K562 (cell line): ENCODE measurements around the gene VPS33B. TPM values are rescaled to one million over a fixed set of nuclear protein-coding genes. Genes with fewer than 3 reads are reported as not detected.

Experiments used
- ATAC-seq: fragments of 200-7000 bp; cut with Tn5 transposase; 3 replicates; pipeline ENCODE4 v1.9.1; 2020; ENCODE audit warnings: moderate library complexity
- BruUV-seq: library from RNA; stranded (reverse); fragments of 400-500 nt; replicated peaks from 2 replicates; lab custom pipeline; 2021; lab: Mats Ljungman, UMichigan
- CTCF ChIA-PET: fragments of 300-600 bp; formaldehyde crosslinking; extraction: SDS; loops from one replicate; lab custom pipeline; 2021; ENCODE audit warnings: low intra/inter-chr PET ratio; lab: Yijun Ruan, JAX
- POLR2A ChIA-PET: fragments of 300-600, 350-650 bp; sonication (Branson Sonifier 250); formaldehyde crosslinking; extraction: SDS; loops from one replicate; lab custom pipeline; 2021; ENCODE audit warnings: antibody characterized with exemption, inconsistent platforms; lab: Yijun Ruan, JAX
- DNase-seq, 4 experiments: peaks; one replicate each; pipeline versions ENCODE4 v3.0.0 to v3.0.0-alpha.2; 2011 to 2018; ENCODE audit warnings: low spot score in 3 of 4, mixed read lengths in 3 of 4; ENCODE audit errors: extremely low read depth in 1 of 4
- FAIRE-seq: peaks from 2 replicates; lab custom pipeline; 2011; peaks lifted over from hg19 to GRCh38; lab: Jason Lieb, UNC
- H2AFZ ChIP-seq: 2 replicates; pipeline ENCODE4 v1.6.0; 2011; ENCODE audit warnings: low read depth, low read length, control low read depth, inconsistent platforms
- H3K27ac ChIP-seq: fragments of 200-600 bp; 3 replicates; pipeline ENCODE4 v1.8.0; 2011; ENCODE audit warnings: low read depth, mild to moderate bottlenecking, control low read depth, inconsistent platforms, low read length, moderate library complexity, mixed read lengths; ENCODE audit errors: extremely low read depth
- H3K27me3 ChIP-seq, 2 experiments: fragments of 300-600 bp in 1 of 2; 2 replicates in 1 of 2; 3 replicates in 1 of 2; pipeline versions ENCODE4 v1.6.0 to v1.8.0; 2011; ENCODE audit warnings: inconsistent platforms in 2 of 2, low read length in 2 of 2, mild to moderate bottlenecking in 1 of 2, mixed read lengths in 1 of 2, moderate library complexity in 1 of 2; ENCODE audit not compliant: control insufficient read depth in 2 of 2, insufficient read depth in 2 of 2
- H3K36me3 ChIP-seq: fragments of 300-600 bp; 3 replicates; pipeline ENCODE4 v1.8.0; 2011; ENCODE audit warnings: mild to moderate bottlenecking, low read length, inconsistent platforms; ENCODE audit not compliant: control insufficient read depth, insufficient read depth
- H3K4me1 ChIP-seq, 2 experiments: fragments of 200-600 bp in 1 of 2; replicated peaks in 1 of 2; 2 replicates in 1 of 2; 3 replicates in 1 of 2; pipeline versions ENCODE4 v1.5.1 to v1.8.0; 2011; ENCODE audit warnings: inconsistent platforms in 2 of 2, low read length in 2 of 2, mild to moderate bottlenecking in 1 of 2, mixed read lengths in 1 of 2, moderate library complexity in 1 of 2; ENCODE audit not compliant: control insufficient read depth in 2 of 2, insufficient read depth in 2 of 2
- H3K4me2 ChIP-seq: 2 replicates; pipeline ENCODE4 v1.6.1; 2011; ENCODE audit warnings: low read length, control low read depth, inconsistent platforms, mixed read lengths; ENCODE audit not compliant: insufficient read depth
- H3K4me3 ChIP-seq: fragments of 200-600 bp; sonication (generic), shearing (Covaris generic); 2 replicates; pipeline ENCODE4 v1.5.1; 2016; ENCODE audit warnings: control low read depth, inconsistent platforms
- H3K79me2 ChIP-seq: fragments of 200-600 bp; 3 replicates; pipeline ENCODE4 v1.8.0; 2011; ENCODE audit warnings: low read length, inconsistent platforms; ENCODE audit not compliant: control insufficient read depth, insufficient read depth
- H3K9ac ChIP-seq, 2 experiments: 2 replicates each; pipeline versions ENCODE4 v1.6.0 to v1.6.1; 2011; ENCODE audit warnings: low read depth in 2 of 2, low read length in 2 of 2, control low read depth in 1 of 2, inconsistent platforms in 1 of 2, mild to moderate bottlenecking in 1 of 2, mixed read lengths in 1 of 2; ENCODE audit not compliant: insufficient read depth in 1 of 2
- H3K9me1 ChIP-seq: one replicate; pipeline ENCODE4 v1.6.0; 2011; ENCODE audit warnings: inconsistent platforms, mild to moderate bottlenecking, low read length, moderate library complexity; ENCODE audit not compliant: control insufficient read depth, insufficient read depth
- H3K9me3 ChIP-seq: replicated peaks from 2 replicates; pipeline ENCODE4 v1.5.1; 2011; ENCODE audit warnings: low read depth, low read length, inconsistent platforms; ENCODE audit not compliant: control insufficient read depth, insufficient read depth
- H4K20me1 ChIP-seq: replicated peaks from 2 replicates; pipeline ENCODE4 v1.6.1; 2011; ENCODE audit warnings: low read length, inconsistent platforms, mixed read lengths; ENCODE audit not compliant: control insufficient read depth, insufficient read depth
- MED1 ChIP-seq: sonication (generic); formaldehyde crosslinking; IDR thresholded peaks from 2 replicates; pipeline ENCODE4 v1.8.1; 2023; ENCODE audit warnings: missing genetic modification reagents, borderline replicate concordance
- POLR2AphosphoS2 ChIP-seq: IDR thresholded peaks from 2 replicates; pipeline ENCODE4 v1.6.1; 2012; ENCODE audit warnings: low read length, improper control_type of control experiment
- POLR2G ChIP-seq: fragments of 200-400 bp; formaldehyde crosslinking; IDR thresholded peaks from 2 replicates; pipeline ENCODE4 v1.6.1; 2017; ENCODE audit warnings: low read depth, mild to moderate bottlenecking, antibody characterized with exemption, low read length, moderate library complexity
- SUPT5H ChIP-seq: fragments of 450-650 bp; IDR thresholded peaks from 2 replicates; pipeline ENCODE4 v1.6.1; 2016
- WGBS: fragments of 100-300 bp; shearing (Covaris generic); methylation state at CpG from one replicate; pipeline ENCODE4 v1.1.6; 2016; ENCODE audit warnings: low coverage, mixed read lengths; ENCODE audit not compliant: insufficient coverage; ENCODE audit errors: missing lambda C conversion rate; 5-methylcytosine and 5-hydroxymethylcytosine counted together
- in situ Hi-C: fragments of 300-500 bp; cut with MboI; formaldehyde crosslinking; loops from 4 replicates; pipeline ENCODE4 v1.15.0; 2018; ENCODE audit warnings: inconsistent platforms, mixed read lengths
- intact Hi-C: fragments of 100-400 bp; cut with micrococcal nuclease; formaldehyde crosslinking; loops from 2 replicates; pipeline ENCODE4 v1.14.2; 2022
- polyA plus RNA-seq, 8 experiments: library from polyadenylated mRNA; depleted of rRNA in 4 of 8; stranded (reverse) in 5 of 8; unstranded in 3 of 8; fragments of >200 nt; fragmentation: Nextera tagmentation in 2 of 8; fragmentation: Illumina TruSeq in 1 of 8; extraction: Ambion mirVana in 2 of 8; extraction: Trizol in 1 of 8; gene quantifications; 2 replicates each; pipeline versions ENCODE4 v1.2.1 to v1.2.3, GENCODE V29; 2011 to 2014; ENCODE audit warnings: inconsistent platforms in 1 of 8, missing spikeins in 1 of 8
- total RNA-seq, 7 experiments: library from RNA; depleted of rRNA in 6 of 7; stranded (reverse); fragments of >200 nt in 6 of 7; fragmentation: Illumina TruSeq in 2 of 7; extraction: Trizol in 2 of 7; gene quantifications; 2 replicates each; pipeline versions ENCODE4 v1.2.1 to v1.2.3, GENCODE V29; 2011 to 2021; ENCODE audit warnings: low replicate concordance in 1 of 7
- TF ChIP-seq, protein P1 (sequence below): fragments of 450-650 bp; formaldehyde crosslinking; conservative IDR thresholded peaks from 2 replicates; pipeline ENCODE4 v1.4.0; 2022; ENCODE audit warnings: mild to moderate bottlenecking, missing genetic modification characterization

The VPS33B gene
- total and polyA plus RNA-seq, 9 of the 15 experiments (the other 6 are each of a cell fraction or from before 2014, with no cell fraction given): 9.4 to 25.5 (median 14.8) TPM

- no peaks in the 10 kb centered on the region; the same call in 1 of the 2 replicates for H3K9me3 ChIP-seq
- peaks cover 2% of the 10 kb centered on the region for H3K9me1 ChIP-seq
- H3K36me3 ChIP-seq: peaks cover 91% of the 10 kb centered on the region
- peaks cover 7% of the 10 kb centered on the region; the same call in 1 of the 2 replicates for H4K20me1 ChIP-seq
- H3K27ac ChIP-seq: no peak overlapping the region
- 100% methylated on average over 1 of the region's 1 CpG for WGBS
- DNase-seq (no peak), FAIRE-seq (no peak)
- H3K4me2 ChIP-seq: no peak overlapping the region
- no peak overlapping the region for H2AFZ ChIP-seq
- peaks cover 6% of the 10 kb centered on the region; the same call in 2 of the 3 replicates for H3K79me2 ChIP-seq
- POLR2A ChIA-PET: interaction anchor here (1.0 to 6.7 kb wide), 4 partner anchors 8 to 15 kb away, joined by 5 to 65 read pairs (median 6); partner anchors contain the start of gene RCCD1
- TF ChIP-seq POLR2AphosphoS2 (peak; percentile 30; the same call in 1 of the 2 replicates), MED1 (no peak), SUPT5H (0 out of 2 replicates have a peak, but pooled peaks have one; percentile 7), POLR2G (peak; percentile 10; the same call in 1 of the 2 replicates)
- TF ChIP-seq, protein P1, sequence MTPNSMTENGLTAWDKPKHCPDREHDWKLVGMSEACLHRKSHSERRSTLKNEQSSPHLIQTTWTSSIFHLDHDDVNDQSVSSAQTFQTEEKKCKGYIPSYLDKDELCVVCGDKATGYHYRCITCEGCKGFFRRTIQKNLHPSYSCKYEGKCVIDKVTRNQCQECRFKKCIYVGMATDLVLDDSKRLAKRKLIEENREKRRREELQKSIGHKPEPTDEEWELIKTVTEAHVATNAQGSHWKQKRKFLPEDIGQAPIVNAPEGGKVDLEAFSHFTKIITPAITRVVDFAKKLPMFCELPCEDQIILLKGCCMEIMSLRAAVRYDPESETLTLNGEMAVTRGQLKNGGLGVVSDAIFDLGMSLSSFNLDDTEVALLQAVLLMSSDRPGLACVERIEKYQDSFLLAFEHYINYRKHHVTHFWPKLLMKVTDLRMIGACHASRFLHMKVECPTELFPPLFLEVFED (CRISPR knock-in tag): no peak
- TF ChIP-seq, all 486 proteins: peak for 3
- H3K27me3 ChIP-seq: no peaks in the 10 kb centered on the region
- no peak overlapping the region for H3K4me3 ChIP-seq
- in situ Hi-C loops: no loop called here
- CTCF ChIA-PET: no interaction called here
- no TSS peak for BruUV-seq
- no peak overlapping the region for H3K9ac ChIP-seq
- H3K4me1 ChIP-seq: no peaks in the 10 kb centered on the region; a peak in 1 of 5 replicates
- ATAC-seq: no peak
- intact Hi-C loops: no loop called here
Measured at GRCh38 chr15:90968434-90968833, 54.0 kb downstream of the VPS33B start.
